Stimulated activated CD4-positive, alpha-beta T cell treated with anti-CD3 and anti-CD28 coated beads, Interleukin-4, amount 100 ng/mL, for 24 hours (primary cell): ENCODE results near the gene RAP1A.
"Not testable (repeated sequence)": the region's sequence is repeated elsewhere in the genome, so short reads cannot be mapped to it uniquely, and the experiment has no call there.

ENCODE experiments used
- DNase-seq: peaks from one replicate; pipeline ENCODE4 v3.0.0-alpha.2; 2020

The RAP1A gene

GRCh38 chr1:111598544-111598943, 21.0 kb upstream of the RAP1A start:
- DNase-seq: peak; percentile 35

- peak; percentile 33 for DNase-seq
Observed at GRCh38 chr1:111599781-111600693, 19.6 kb upstream of the RAP1A start.

GRCh38 chr1:111600886-111601386, 18.7 kb upstream of the RAP1A start:
- peak; percentile 59 for DNase-seq

GRCh38 chr1:111602302-111602701, 17.3 kb upstream of the RAP1A start:
- no peak for DNase-seq

- DNase-seq: peak; percentile 53
Observed at GRCh38 chr1:111602974-111603373, 16.6 kb upstream of the RAP1A start.

- peak; percentile 82 for DNase-seq
Observed at GRCh38 chr1:111603979-111604378, 15.6 kb upstream of the RAP1A start.

- DNase-seq: no peak
Observed at GRCh38 chr1:111604931-111605330, 14.7 kb upstream of the RAP1A start.

GRCh38 chr1:111605576-111605975, 14.0 kb upstream of the RAP1A start:
- DNase-seq: no peak

GRCh38 chr1:111606457-111607215, 13.0 kb upstream of the RAP1A start:
- DNase-seq: not testable (repeated sequence)

GRCh38 chr1:111608528-111608927, 11.1 kb upstream of the RAP1A start:
- DNase-seq: not testable (repeated sequence)

GRCh38 chr1:111611986-111612385, 7.6 kb upstream of the RAP1A start:
- no peak for DNase-seq

- DNase-seq: peak; percentile 66
Observed at GRCh38 chr1:111615870-111616715, 3.5 kb upstream of the RAP1A start.

- DNase-seq: no peak
Observed at GRCh38 chr1:111618081-111618480, 1.5 kb upstream of the RAP1A start.

- DNase-seq: no peak
Observed at GRCh38 chr1:111618961-111619634, 491 bp upstream of the RAP1A start.

GRCh38 chr1:111620441-111620971, 917 bp downstream of the RAP1A start:
- DNase-seq: no peak

- DNase-seq: peak; percentile 38
Observed at GRCh38 chr1:111621050-111621449, 1.5 kb downstream of the RAP1A start.

- no peak for DNase-seq
Observed at GRCh38 chr1:111622166-111622565, 2.6 kb downstream of the RAP1A start.

- DNase-seq: no peak
Observed at GRCh38 chr1:111624382-111624781, 4.8 kb downstream of the RAP1A start.

GRCh38 chr1:111625276-111625675, 5.7 kb downstream of the RAP1A start:
- no peak for DNase-seq

GRCh38 chr1:111628153-111628552, 8.6 kb downstream of the RAP1A start:
- no peak for DNase-seq

GRCh38 chr1:111629190-111629954, 9.8 kb downstream of the RAP1A start:
- no peak for DNase-seq
